ENCODE data around the gene RIN2.
A peak's percentile ranks its signal among the peaks of the same experiment; 100 is the strongest.

DNA sequence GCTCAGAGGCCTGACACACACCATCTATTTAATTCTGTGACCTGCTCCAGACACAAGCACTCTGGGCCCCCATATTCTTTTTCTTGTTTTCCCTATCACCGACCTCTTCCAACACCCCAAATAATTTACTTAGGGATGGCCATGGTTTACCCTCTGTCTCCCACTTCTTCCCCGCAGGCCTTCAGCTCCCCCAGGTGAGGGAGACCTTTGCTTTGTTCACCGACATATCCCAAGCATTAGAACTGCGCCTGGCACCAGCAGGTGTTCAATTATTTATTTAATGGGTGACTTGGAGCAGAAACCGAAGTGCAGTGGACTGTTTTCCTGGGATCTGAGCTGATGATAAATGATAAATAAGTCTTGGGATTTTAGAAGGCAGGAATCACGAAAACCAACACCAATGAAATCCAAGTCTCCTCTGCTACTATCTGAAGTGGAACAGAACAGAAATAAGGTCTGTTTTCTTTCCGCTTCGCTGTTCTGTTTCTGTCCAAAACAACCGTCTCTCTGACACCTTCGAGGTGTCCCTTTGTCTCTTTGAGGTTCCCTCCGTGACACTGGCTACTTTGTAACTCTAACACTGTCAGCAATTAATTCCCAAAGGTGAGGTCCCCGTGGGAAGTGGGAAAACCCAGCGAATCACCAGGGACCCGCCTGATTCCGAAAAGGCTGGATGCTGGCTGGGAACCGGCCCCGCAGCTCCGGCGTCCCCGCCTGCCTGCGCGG, 1.1 kb upstream of the RIN2 start:
- no peak for TF ChIP-seq TRIM24 (CRISPR knock-in tag; IDR thresholded peaks at IDR 0.05)
- TF ChIP-seq, protein P1, sequence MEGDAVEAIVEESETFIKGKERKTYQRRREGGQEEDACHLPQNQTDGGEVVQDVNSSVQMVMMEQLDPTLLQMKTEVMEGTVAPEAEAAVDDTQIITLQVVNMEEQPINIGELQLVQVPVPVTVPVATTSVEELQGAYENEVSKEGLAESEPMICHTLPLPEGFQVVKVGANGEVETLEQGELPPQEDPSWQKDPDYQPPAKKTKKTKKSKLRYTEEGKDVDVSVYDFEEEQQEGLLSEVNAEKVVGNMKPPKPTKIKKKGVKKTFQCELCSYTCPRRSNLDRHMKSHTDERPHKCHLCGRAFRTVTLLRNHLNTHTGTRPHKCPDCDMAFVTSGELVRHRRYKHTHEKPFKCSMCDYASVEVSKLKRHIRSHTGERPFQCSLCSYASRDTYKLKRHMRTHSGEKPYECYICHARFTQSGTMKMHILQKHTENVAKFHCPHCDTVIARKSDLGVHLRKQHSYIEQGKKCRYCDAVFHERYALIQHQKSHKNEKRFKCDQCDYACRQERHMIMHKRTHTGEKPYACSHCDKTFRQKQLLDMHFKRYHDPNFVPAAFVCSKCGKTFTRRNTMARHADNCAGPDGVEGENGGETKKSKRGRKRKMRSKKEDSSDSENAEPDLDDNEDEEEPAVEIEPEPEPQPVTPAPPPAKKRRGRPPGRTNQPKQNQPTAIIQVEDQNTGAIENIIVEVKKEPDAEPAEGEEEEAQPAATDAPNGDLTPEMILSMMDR (CRISPR knock-in tag; IDR thresholded peaks at IDR 0.05) = peak; percentile 34
- no peak for TF ChIP-seq SNAI1 (CRISPR knock-in tag; IDR thresholded peaks at IDR 0.05; ENCODE audit: borderline replicate concordance)
- TF ChIP-seq ZBTB1 (CRISPR knock-in tag; IDR thresholded peaks at IDR 0.05; ENCODE audit: borderline replicate concordance) = no peak
- no peak for TF ChIP-seq ZNF501 (CRISPR knock-in tag; IDR thresholded peaks at IDR 0.05)
- no peak for TF ChIP-seq ZNF558 (CRISPR knock-in tag; IDR thresholded peaks at IDR 0.05; ENCODE audit: borderline replicate concordance)
- TF ChIP-seq ARNT (IDR thresholded peaks at IDR 0.05) = no peak

Measured in HepG2 (cell line).